ENCODE data around the gene SCAMP4. TPM values are rescaled to one million over a fixed set of nuclear protein-coding genes. Genes with fewer than 3 reads are reported as not detected.
"Not testable (repeated sequence)": the region's sequence is repeated elsewhere in the genome, so short reads cannot be mapped to it uniquely, and the experiment has no call there.

The SCAMP4 gene
- polyA plus RNA-seq, 1 of the 3 experiments (the other 2 are of a cell fraction) = 30.0 TPM

DNA sequence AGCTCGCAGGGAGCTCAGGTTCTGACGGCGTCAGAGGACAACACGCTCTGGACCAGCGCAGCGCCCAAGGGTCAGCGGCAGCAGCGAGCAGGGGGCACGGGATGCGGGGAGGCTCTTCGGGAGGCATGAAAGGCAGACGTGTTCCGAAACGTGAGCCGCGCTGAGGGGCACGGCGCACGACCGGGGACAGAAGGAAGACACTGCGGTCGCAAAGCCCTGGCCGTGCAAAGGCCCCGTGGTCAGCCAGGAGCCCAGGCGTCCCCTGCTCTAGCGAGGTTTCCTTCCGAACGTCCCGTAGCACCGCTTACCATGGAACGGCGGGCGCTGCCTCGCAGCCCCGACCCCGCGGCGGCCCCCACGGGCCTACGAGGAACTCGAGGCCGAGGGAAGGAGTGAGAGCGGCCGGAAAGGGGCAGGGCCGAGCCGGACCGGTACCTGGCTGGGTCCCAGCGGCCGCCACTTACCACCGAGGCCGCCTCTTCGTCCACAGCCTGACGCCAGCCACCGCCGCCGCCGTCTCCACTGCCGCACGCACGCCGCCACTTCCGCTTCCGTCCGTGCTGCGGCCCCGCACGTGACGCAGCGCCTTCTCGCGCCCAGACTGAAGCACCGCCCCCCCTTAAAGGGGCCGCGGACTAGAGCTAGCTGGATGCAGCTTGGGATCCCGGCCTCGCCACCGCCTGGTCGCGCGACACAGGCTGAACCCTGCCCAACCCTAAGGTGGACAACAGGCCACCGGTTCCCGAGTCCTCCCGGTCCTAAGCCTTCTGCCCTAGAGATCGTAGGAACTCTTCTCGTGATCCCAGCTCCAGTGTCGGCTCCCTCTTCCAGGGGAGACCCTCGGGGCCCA lies 29.3 kb upstream of the SCAMP4 start (continued):
- TF ChIP-seq EZH2phosphoT487 (IDR thresholded peaks at IDR 0.05; ENCODE audit: borderline replicate concordance, low read depth) (no peak), IRF3 (IDR thresholded peaks at IDR 0.05; ENCODE audit: low read depth, low read length) (no peak), MXI1 (IDR thresholded peaks at IDR 0.05; ENCODE audit: low read depth, low read length) (peak; percentile 94), TAF1 (IDR thresholded peaks at IDR 0.05; ENCODE audit: borderline replicate concordance, low read depth, low read length) (peak; percentile 90)
- TF ChIP-seq, protein P1, sequence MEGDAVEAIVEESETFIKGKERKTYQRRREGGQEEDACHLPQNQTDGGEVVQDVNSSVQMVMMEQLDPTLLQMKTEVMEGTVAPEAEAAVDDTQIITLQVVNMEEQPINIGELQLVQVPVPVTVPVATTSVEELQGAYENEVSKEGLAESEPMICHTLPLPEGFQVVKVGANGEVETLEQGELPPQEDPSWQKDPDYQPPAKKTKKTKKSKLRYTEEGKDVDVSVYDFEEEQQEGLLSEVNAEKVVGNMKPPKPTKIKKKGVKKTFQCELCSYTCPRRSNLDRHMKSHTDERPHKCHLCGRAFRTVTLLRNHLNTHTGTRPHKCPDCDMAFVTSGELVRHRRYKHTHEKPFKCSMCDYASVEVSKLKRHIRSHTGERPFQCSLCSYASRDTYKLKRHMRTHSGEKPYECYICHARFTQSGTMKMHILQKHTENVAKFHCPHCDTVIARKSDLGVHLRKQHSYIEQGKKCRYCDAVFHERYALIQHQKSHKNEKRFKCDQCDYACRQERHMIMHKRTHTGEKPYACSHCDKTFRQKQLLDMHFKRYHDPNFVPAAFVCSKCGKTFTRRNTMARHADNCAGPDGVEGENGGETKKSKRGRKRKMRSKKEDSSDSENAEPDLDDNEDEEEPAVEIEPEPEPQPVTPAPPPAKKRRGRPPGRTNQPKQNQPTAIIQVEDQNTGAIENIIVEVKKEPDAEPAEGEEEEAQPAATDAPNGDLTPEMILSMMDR (IDR thresholded peaks at IDR 0.05) = peak; percentile 20; the same call in 1 of the 2 replicates
- TF ChIP-seq, protein P2, sequence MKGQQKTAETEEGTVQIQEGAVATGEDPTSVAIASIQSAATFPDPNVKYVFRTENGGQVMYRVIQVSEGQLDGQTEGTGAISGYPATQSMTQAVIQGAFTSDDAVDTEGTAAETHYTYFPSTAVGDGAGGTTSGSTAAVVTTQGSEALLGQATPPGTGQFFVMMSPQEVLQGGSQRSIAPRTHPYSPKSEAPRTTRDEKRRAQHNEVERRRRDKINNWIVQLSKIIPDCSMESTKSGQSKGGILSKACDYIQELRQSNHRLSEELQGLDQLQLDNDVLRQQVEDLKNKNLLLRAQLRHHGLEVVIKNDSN (IDR thresholded peaks at IDR 0.05; ENCODE audit: borderline replicate concordance, low read depth) = peak; percentile 97

- not testable (repeated sequence) for H3K9me2 ChIP-seq; H2AFZ ChIP-seq (ENCODE audit: low read depth); H3K9me3 ChIP-seq; DNase-seq; H3K27me3 ChIP-seq (ENCODE audit: insufficient read depth)
- Histone ChIP-seq H3K27ac (ENCODE audit: low read depth in 2 of 2, low read length in 1 of 2) (peak overlapping the region; percentile 78 to 87), H3K4me2 (peak overlapping the region; percentile 84), H3K4me3 (ENCODE audit: low read depth in 2 of 2, low read length in 1 of 2) (peak overlapping the region; percentile 83 to 91), H3K4me1 (ENCODE audit: control insufficient read depth in 1 of 2, insufficient read depth in 2 of 2, low read depth in 1 of 2, low read length in 1 of 2) (peaks cover 16 to 26% of the 10 kb centered on the region in 2 experiments), H3K36me3 (replicated peaks in 1 of 2; ENCODE audit: control insufficient read depth in 1 of 2, insufficient read depth in 2 of 2, low read length in 1 of 2) (peaks cover 0 to 13% of the 10 kb centered on the region in 2 experiments), H4K20me1 (ENCODE audit: insufficient read depth) (peaks cover 21% of the 10 kb centered on the region), H3K79me2 (ENCODE audit: insufficient read depth) (peaks cover 54% of the 10 kb centered on the region), H3K9ac (peak overlapping the region; percentile 80), H3F3A (replicated peaks; ENCODE audit: insufficient read depth) (peaks cover 12% of the 10 kb centered on the region)
- ChIA-PET CTCF (interaction anchor here (0.6 to 1.6 kb wide), 6 partner anchors 21 to 301 kb away, joined by 3 to 6 read pairs (median 4); no protein-coding TSS in a partner anchor), POLR2A (interaction anchor here (1.2 to 1.3 kb wide), 2 partner anchors 8 to 12 kb away, joined by 7 read pairs; partner anchors contain the start of gene ABHD17A)
- 69% methylated on average over 27 of the region's 53 CpGs for WGBS (ENCODE audit: low lambda C conversion rate)
These were observed 28.5 kb upstream of the SCAMP4 start for GRCh38 chr19:1876496-1877279.

- Histone ChIP-seq H3K36me3 (replicated peaks in 1 of 2; ENCODE audit: control insufficient read depth in 1 of 2, insufficient read depth in 2 of 2, low read length in 1 of 2) (peaks cover 0 to 13% of the 10 kb centered on the region in 2 experiments), H3F3A (replicated peaks; ENCODE audit: insufficient read depth) (peaks cover 12% of the 10 kb centered on the region), H4K20me1 (ENCODE audit: insufficient read depth) (peaks cover 27% of the 10 kb centered on the region), H3K79me2 (ENCODE audit: insufficient read depth) (peaks cover 54% of the 10 kb centered on the region), H3K4me1 (ENCODE audit: control insufficient read depth in 1 of 2, insufficient read depth in 2 of 2, low read depth in 1 of 2, low read length in 1 of 2) (peaks cover 16 to 26% of the 10 kb centered on the region in 2 experiments)
- H2AFZ ChIP-seq (ENCODE audit: low read depth); DNase-seq; H3K4me2 ChIP-seq; H3K9ac ChIP-seq; H3K4me3 ChIP-seq (ENCODE audit: low read depth in 2 of 2, low read length in 1 of 2); H3K27ac ChIP-seq (ENCODE audit: low read depth in 2 of 2, low read length in 1 of 2); H3K27me3 ChIP-seq (ENCODE audit: insufficient read depth); POLR2A ChIA-PET; H3K9me2 ChIP-seq; H3K9me3 ChIP-seq: not testable (repeated sequence)
- CTCF ChIA-PET = interaction anchor here (1.4 to 1.6 kb wide), 2 partner anchors 20 to 39 kb away, joined by 6 read pairs; no protein-coding TSS in a partner anchor
- WGBS (ENCODE audit: low lambda C conversion rate) = 95% methylated on average over 21 of the region's 47 CpGs
These were observed 27.9 kb upstream of the SCAMP4 start for GRCh38 chr19:1877280-1877660.

DNA sequence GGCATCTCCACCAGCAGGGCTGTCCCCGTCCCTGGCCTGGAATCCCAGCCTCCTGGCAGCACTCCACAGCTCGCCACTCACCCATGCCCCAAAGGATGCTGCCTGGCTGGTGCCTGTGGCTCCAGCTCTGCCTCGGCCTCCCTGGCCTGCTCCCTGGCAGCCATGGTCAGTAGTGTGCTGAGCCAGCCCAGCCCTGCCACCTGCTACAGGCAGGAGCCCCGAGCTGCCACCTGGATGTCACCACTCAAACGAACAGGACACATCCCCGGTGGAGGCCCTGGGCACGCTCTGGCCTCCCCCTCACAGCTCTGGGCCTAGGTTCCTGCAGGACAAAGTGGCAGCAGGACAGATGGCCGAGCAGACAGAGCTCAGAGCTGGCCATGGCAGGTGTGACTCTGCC lies 26.6 kb upstream of the SCAMP4 start:
- H3K36me3 ChIP-seq (replicated peaks in 1 of 2; ENCODE audit: control insufficient read depth in 1 of 2, insufficient read depth in 2 of 2, low read length in 1 of 2); H3K4me3 ChIP-seq (ENCODE audit: low read depth in 2 of 2, low read length in 1 of 2); H3K9me3 ChIP-seq; H3K9me2 ChIP-seq; H3K27me3 ChIP-seq (ENCODE audit: insufficient read depth); H2AFZ ChIP-seq (ENCODE audit: low read depth); H3K4me2 ChIP-seq; H3K9ac ChIP-seq; H3K27ac ChIP-seq (ENCODE audit: low read depth in 2 of 2, low read length in 1 of 2); POLR2A ChIA-PET; CTCF ChIA-PET; DNase-seq: not testable (repeated sequence)
- 100% methylated on average over 2 of the region's 8 CpGs for WGBS (ENCODE audit: low lambda C conversion rate)
- Histone ChIP-seq H3F3A (replicated peaks; ENCODE audit: insufficient read depth) (peaks cover 12% of the 10 kb centered on the region), H3K79me2 (ENCODE audit: insufficient read depth) (peaks cover 54% of the 10 kb centered on the region), H4K20me1 (ENCODE audit: insufficient read depth) (peaks cover 38% of the 10 kb centered on the region), H3K4me1 (ENCODE audit: control insufficient read depth in 1 of 2, insufficient read depth in 2 of 2, low read depth in 1 of 2, low read length in 1 of 2) (peaks cover 8 to 27% of the 10 kb centered on the region in 2 experiments)
